ENCODE results near the gene HNMT. TPM values are rescaled to one million over a fixed set of nuclear protein-coding genes. Genes with fewer than 3 reads are reported as not detected.

The HNMT gene
- total RNA-seq = 36.8 and 39.8 TPM in 2 replicates

DNA sequence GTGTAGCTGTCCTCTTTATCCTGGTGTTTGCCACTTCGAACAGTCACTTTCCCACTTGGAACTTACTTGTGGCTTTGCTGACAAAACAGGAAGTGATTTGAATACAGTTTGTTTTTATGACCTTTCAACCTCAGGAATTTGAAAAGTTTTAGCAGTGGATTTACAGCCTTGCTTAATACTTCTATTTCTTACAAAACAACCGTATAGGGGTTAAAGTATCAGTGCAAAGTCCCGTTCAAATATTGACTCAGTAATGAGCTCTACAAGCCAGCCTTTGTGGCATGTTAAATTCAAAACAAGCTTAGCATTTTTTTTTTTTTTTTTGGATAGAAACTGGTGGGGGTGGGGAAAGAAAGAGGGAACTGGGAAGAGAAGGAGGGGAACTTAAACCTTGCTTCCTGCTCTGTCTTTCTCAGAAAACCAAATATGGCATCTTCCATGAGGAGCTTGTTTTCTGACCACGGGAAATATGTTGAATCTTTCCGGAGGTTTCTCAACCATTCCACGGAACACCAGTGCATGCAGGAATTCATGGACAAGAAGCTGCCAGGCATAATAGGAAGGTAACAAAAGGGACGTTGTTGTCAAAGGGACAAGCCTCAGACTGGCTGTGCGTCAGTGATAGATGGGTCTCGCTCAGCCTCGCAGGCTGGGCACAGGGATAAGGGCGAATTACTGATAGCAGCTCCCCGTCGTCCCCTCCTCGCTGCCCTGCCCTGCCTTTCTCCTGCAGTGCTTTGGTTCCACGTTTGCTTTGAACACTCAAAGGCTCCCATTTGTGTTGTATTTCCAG, at the start of gene HNMT:
Gene HNMT, plus strand, starts transcription at position 408 of the 793 bp plus-strand sequence. Its CDS starts 19 bp downstream, at position 427.

All from epithelial cell of alveolus of lung (primary cell).